ENCODE results near the gene ZNF160. TPM values are rescaled to one million over a fixed set of nuclear protein-coding genes. Genes with fewer than 3 reads are reported as not detected.

ZNF160 gene
- total and polyA plus RNA-seq, 2 donors (not counting 1 experiment from before 2014, with no cell fraction given), result 21.0 to 28.9 TPM

- H4K20me1 ChIP-seq (ENCODE audit: control insufficient read depth, extremely low read depth, insufficient read depth, low read length), result no peaks in the 10 kb centered on the region
- no peaks in the 10 kb centered on the region for H3K4me1 ChIP-seq (ENCODE audit: control insufficient read depth, extremely low read depth, insufficient read depth, low read length)
- H3K9ac ChIP-seq (ENCODE audit: insufficient read depth, low read length), result no peak overlapping the region
- H3K36me3 ChIP-seq (ENCODE audit: control insufficient read depth, insufficient read depth, low read length), result no peaks in the 10 kb centered on the region
- DNase-seq (ENCODE audit: low read depth in 2 of 2), result no peak
- no peak overlapping the region for H3K4me3 ChIP-seq (replicated peaks in 1 of 4; ENCODE audit: control extremely low read depth in 1 of 4, insufficient read depth in 1 of 4, low read depth in 3 of 4, low read length in 4 of 4)
- peaks cover 2% of the 10 kb centered on the region for H3K9me3 ChIP-seq (ENCODE audit: control insufficient read depth, insufficient read depth, low read depth, low read length)
- H3K27me3 ChIP-seq (ENCODE audit: control insufficient read depth, insufficient read depth, low read length), result no peaks in the 10 kb centered on the region
- no peak overlapping the region for H3K27ac ChIP-seq (ENCODE audit: insufficient read depth, low read length)
- no peaks in the 10 kb centered on the region for H3K79me2 ChIP-seq (ENCODE audit: control insufficient read depth, insufficient read depth, low read length)
- no peak for TF ChIP-seq EZH2 (IDR thresholded peaks at IDR 0.05; ENCODE audit: low read length, missing control alignments)
- TF ChIP-seq, protein P1, sequence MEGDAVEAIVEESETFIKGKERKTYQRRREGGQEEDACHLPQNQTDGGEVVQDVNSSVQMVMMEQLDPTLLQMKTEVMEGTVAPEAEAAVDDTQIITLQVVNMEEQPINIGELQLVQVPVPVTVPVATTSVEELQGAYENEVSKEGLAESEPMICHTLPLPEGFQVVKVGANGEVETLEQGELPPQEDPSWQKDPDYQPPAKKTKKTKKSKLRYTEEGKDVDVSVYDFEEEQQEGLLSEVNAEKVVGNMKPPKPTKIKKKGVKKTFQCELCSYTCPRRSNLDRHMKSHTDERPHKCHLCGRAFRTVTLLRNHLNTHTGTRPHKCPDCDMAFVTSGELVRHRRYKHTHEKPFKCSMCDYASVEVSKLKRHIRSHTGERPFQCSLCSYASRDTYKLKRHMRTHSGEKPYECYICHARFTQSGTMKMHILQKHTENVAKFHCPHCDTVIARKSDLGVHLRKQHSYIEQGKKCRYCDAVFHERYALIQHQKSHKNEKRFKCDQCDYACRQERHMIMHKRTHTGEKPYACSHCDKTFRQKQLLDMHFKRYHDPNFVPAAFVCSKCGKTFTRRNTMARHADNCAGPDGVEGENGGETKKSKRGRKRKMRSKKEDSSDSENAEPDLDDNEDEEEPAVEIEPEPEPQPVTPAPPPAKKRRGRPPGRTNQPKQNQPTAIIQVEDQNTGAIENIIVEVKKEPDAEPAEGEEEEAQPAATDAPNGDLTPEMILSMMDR (conservative IDR thresholded peaks at IDR 0.05 in 1 of 2, IDR thresholded peaks at IDR 0.05 in 1 of 2; ENCODE audit: low read depth in 1 of 2, low read length in 2 of 2), result no peak
- H3K4me2 ChIP-seq (ENCODE audit: extremely low read depth, insufficient read depth, low read length), result no peak overlapping the region
- no peak overlapping the region for H2AFZ ChIP-seq (ENCODE audit: low read length)
Measured at GRCh38 chr19:53047379-53047778, 55.8 kb downstream of the ZNF160 start.

DNA sequence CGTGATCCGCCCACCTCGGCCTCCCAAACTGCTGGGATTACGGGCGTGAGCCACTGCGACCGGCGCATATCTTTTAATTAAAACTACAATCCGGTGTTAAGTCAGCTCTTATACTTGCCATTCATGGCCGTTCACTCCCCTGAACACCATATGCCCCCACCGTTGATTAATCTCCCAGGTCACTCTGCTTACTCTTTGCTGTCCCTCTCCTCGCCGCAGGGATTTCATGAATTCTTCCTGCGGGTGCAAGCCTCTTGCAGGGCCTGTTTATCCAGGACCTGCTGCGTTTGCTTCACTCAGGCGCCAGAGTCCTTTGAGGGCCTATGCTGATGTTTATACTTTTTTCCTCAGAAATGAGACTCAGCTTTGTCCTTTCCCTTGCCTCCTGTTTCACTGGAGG, 57.7 kb downstream of the ZNF160 start:
- no peak overlapping the region for H3K4me2 ChIP-seq (ENCODE audit: extremely low read depth, insufficient read depth, low read length)
- no peak overlapping the region for H3K9ac ChIP-seq (ENCODE audit: insufficient read depth, low read length)
- H3K27me3 ChIP-seq (ENCODE audit: control insufficient read depth, insufficient read depth, low read length), result no peaks in the 10 kb centered on the region
- TF ChIP-seq EZH2 (IDR thresholded peaks at IDR 0.05; ENCODE audit: low read length, missing control alignments), result no peak
- TF ChIP-seq, protein P1 (conservative IDR thresholded peaks at IDR 0.05 in 1 of 2, IDR thresholded peaks at IDR 0.05 in 1 of 2; ENCODE audit: low read depth in 1 of 2, low read length in 2 of 2), result no peak
- H3K9me3 ChIP-seq (ENCODE audit: control insufficient read depth, insufficient read depth, low read depth, low read length), result peaks cover 2% of the 10 kb centered on the region
- H3K4me3 ChIP-seq (replicated peaks in 1 of 4; ENCODE audit: control extremely low read depth in 1 of 4, insufficient read depth in 1 of 4, low read depth in 3 of 4, low read length in 4 of 4), result no peak overlapping the region
- no peak overlapping the region for H2AFZ ChIP-seq (ENCODE audit: low read length)
- no peaks in the 10 kb centered on the region for H3K36me3 ChIP-seq (ENCODE audit: control insufficient read depth, insufficient read depth, low read length)
- H4K20me1 ChIP-seq (ENCODE audit: control insufficient read depth, extremely low read depth, insufficient read depth, low read length), result no peaks in the 10 kb centered on the region
- no peaks in the 10 kb centered on the region for H3K79me2 ChIP-seq (ENCODE audit: control insufficient read depth, insufficient read depth, low read length)
- DNase-seq (ENCODE audit: low read depth in 2 of 2), result no peak
- H3K4me1 ChIP-seq (ENCODE audit: control insufficient read depth, extremely low read depth, insufficient read depth, low read length), result no peaks in the 10 kb centered on the region
- H3K27ac ChIP-seq (ENCODE audit: insufficient read depth, low read length), result no peak overlapping the region

DNA sequence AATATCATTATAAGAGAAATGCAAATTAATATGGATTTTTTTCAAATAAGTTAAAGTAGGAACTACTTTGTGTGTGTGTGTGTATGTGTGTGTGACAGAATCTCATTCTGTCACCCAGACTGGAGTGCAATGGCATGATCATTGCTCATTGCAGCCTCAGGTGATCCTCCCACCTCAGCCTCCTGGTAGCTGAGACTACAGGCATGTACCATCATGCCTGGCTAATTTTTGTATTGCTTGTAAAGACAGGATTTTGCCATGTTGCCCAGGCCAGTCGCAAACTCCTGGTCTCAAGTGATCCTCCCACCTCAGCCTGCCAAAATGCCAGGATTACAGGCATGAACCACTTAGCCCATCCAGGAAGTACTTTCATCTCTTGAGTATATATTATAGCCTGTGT, 61.9 kb downstream of the ZNF160 start:
- Histone ChIP-seq H3K79me2 (ENCODE audit: control insufficient read depth, insufficient read depth, low read length) (no peaks in the 10 kb centered on the region), H3K4me3 (replicated peaks in 1 of 4; ENCODE audit: control extremely low read depth in 1 of 4, insufficient read depth in 1 of 4, low read depth in 3 of 4, low read length in 4 of 4) (no peak overlapping the region), H3K27ac (ENCODE audit: insufficient read depth, low read length) (no peak overlapping the region), H3K4me2 (ENCODE audit: extremely low read depth, insufficient read depth, low read length) (no peak overlapping the region), H3K36me3 (ENCODE audit: control insufficient read depth, insufficient read depth, low read length) (no peaks in the 10 kb centered on the region), H3K4me1 (ENCODE audit: control insufficient read depth, extremely low read depth, insufficient read depth, low read length) (no peaks in the 10 kb centered on the region), H4K20me1 (ENCODE audit: control insufficient read depth, extremely low read depth, insufficient read depth, low read length) (no peaks in the 10 kb centered on the region), H2AFZ (ENCODE audit: low read length) (no peak overlapping the region), H3K9me3 (ENCODE audit: control insufficient read depth, insufficient read depth, low read depth, low read length) (no peaks in the 10 kb centered on the region), H3K27me3 (ENCODE audit: control insufficient read depth, insufficient read depth, low read length) (no peaks in the 10 kb centered on the region), H3K9ac (ENCODE audit: insufficient read depth, low read length) (no peak overlapping the region)
- no peak for TF ChIP-seq EZH2 (IDR thresholded peaks at IDR 0.05; ENCODE audit: low read length, missing control alignments)
- TF ChIP-seq, protein P1 (conservative IDR thresholded peaks at IDR 0.05 in 1 of 2, IDR thresholded peaks at IDR 0.05 in 1 of 2; ENCODE audit: low read depth in 1 of 2, low read length in 2 of 2), result no peak
- DNase-seq (ENCODE audit: low read depth in 2 of 2), result no peak
